Activated T-cell treated with anti-CD3 and anti-CD28 coated beads, Interleukin-2, amount 50 U/mL, for 24 hours (primary cell): Measurements from ENCODE around the gene MYL12B.
A peak's percentile ranks its signal among the peaks of the same experiment; 100 is the strongest.

Experiments
- DNase-seq: peaks from one replicate; pipeline ENCODE4 v3.0.0-alpha.2; 2020
- H3K27ac Mint-ChIP-seq: 2 replicates; pipeline ENCODE4 v1.8.0; 2020; ENCODE audit warnings: mild to moderate bottlenecking, mixed read lengths
- H3K27me3 Mint-ChIP-seq: 2 replicates; pipeline ENCODE4 v1.8.0; 2020; ENCODE audit warnings: mixed read lengths
- H3K36me3 Mint-ChIP-seq: 2 replicates; pipeline ENCODE4 v1.8.0; 2020; ENCODE audit warnings: low read depth, mixed read lengths
- H3K4me1 Mint-ChIP-seq: 2 replicates; pipeline ENCODE4 v1.8.0; 2020; ENCODE audit warnings: low read depth, mixed read lengths
- H3K4me3 Mint-ChIP-seq: 2 replicates; pipeline ENCODE4 v1.8.0; 2020; ENCODE audit warnings: mild to moderate bottlenecking, moderate library complexity, mixed read lengths
- H3K9me3 Mint-ChIP-seq: 2 replicates; pipeline ENCODE4 v1.8.0; 2020; ENCODE audit warnings: mixed read lengths

Gene MYL12B

DNA sequence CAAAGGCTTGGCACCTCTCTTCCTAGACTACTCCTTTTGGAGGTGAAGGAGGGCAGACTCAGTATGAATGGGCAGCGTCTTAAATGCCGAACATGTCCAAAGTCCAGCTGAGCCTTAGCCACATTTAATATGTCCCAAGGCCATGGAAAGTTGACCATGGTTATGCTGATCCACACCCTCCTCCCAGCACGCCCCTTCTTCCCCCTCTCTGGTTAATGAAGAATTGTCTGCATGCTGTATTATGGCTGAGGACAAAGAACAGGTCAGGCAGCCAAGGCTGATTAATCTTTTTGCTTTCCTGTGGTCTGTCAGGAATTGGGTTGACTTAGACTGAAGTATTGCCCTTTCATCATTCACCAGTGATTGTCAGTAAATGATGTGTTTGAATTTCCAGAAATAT, 36.3 kb upstream of the MYL12B start:
- Mint-ChIP-seq H3K36me3 (peaks cover 3% of the 10 kb centered on the region), H3K4me1 (peaks cover 14% of the 10 kb centered on the region), H3K27ac (no peak overlapping the region), H3K27me3 (no peaks in the 10 kb centered on the region), H3K9me3 (no peaks in the 10 kb centered on the region), H3K4me3 (no peak overlapping the region)
- DNase-seq = no peak

DNA sequence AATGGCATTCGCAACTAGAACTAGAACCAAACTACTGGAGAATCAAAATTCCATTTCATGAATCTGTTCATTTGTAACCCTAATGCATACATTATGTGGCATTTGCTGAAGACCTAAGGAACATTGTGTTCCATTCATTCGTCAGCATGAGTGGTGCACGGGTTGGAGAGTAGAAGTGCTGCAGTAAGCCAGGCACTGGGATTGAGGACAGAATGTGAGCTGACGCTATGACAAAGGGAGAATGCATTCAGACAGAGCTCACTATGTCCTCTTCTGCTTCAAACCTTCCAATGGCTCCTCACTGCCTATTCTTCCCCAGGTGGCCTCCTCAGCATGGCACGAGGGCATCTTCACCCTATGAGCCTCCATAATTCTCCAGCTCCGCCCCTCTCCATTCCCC, 35.9 kb upstream of the MYL12B start:
- Mint-ChIP-seq H3K36me3 (peaks cover 3% of the 10 kb centered on the region), H3K4me1 (peaks cover 14% of the 10 kb centered on the region), H3K9me3 (no peaks in the 10 kb centered on the region), H3K27me3 (no peaks in the 10 kb centered on the region), H3K4me3 (no peak overlapping the region), H3K27ac (no peak overlapping the region)
- no peak for DNase-seq

DNA sequence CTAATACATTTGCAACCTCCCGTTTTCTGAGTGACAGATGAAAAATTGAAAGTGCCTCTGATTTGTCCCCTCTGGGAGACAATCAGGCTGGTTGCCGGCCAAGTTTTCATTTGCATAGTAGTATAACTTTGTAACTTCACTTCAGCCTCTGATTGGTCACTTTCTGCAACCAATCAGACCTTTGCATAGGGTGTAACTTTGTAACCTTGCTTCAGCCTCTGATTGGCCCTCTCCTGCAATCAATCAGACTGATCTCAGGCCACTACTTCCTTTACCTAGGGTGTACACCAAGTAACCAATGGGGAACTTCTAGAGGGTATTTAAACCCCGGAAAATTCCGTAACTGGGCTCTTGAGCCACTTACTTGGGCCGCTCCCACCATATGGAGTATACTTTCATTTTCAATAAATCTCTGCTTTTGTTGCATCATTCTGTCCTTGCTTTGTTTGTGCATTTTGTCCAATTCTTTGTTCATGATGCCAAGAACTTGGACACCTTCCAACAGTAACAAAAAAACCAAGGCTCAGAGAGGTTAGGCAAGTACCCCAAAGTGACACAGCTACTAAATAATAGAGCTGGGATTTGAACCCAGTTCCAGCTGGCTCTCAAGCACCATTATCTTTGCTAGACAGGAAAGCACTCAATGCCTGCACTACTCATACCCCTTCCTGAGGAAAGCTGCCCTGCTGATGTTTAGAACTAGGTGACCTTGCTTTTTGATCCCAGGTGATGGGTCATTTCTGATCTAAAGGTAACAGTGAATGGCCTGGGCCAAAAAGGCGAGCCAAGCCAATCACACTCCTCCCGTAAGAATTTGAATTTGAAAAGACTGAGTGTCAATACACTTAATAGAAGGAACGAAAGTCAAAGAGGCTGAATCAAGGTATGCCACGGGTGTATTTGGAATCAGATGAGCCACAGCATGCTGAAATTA, 31.3 kb upstream of the MYL12B start:
- Mint-ChIP-seq H3K27me3 (no peaks in the 10 kb centered on the region), H3K27ac (no peak overlapping the region)

DNA sequence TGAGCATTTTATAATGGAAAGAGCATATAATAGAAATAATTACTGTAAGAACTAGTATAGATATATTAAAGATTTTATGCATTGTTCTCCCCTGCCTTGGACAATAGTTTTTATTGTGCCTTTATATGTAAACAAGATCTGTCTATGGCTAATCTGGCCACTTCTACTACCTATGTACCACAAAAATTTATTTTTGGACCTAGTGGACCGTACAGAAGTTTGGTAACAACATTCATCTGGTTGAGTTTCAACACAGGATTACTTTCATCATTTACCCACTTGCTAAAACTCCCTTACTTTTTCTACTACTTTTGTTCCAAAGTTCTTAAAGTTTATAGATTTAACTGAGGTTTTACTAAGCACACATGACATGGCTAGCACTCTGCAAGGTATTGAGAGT, 28.9 kb upstream of the MYL12B start:
- Mint-ChIP-seq H3K9me3 (no peaks in the 10 kb centered on the region), H3K27me3 (no peaks in the 10 kb centered on the region), H3K27ac (no peak overlapping the region), H3K4me1 (peaks cover 8% of the 10 kb centered on the region), H3K36me3 (peaks cover 3% of the 10 kb centered on the region), H3K4me3 (no peak overlapping the region)
- no peak for DNase-seq

More for the DNA sequence above, 31.3 kb upstream of the MYL12B start:
- Mint-ChIP-seq H3K9me3 (no peaks in the 10 kb centered on the region), H3K36me3 (peaks cover 3% of the 10 kb centered on the region), H3K4me3 (no peak overlapping the region), H3K4me1 (peaks cover 11% of the 10 kb centered on the region)
- no peak for DNase-seq

DNA sequence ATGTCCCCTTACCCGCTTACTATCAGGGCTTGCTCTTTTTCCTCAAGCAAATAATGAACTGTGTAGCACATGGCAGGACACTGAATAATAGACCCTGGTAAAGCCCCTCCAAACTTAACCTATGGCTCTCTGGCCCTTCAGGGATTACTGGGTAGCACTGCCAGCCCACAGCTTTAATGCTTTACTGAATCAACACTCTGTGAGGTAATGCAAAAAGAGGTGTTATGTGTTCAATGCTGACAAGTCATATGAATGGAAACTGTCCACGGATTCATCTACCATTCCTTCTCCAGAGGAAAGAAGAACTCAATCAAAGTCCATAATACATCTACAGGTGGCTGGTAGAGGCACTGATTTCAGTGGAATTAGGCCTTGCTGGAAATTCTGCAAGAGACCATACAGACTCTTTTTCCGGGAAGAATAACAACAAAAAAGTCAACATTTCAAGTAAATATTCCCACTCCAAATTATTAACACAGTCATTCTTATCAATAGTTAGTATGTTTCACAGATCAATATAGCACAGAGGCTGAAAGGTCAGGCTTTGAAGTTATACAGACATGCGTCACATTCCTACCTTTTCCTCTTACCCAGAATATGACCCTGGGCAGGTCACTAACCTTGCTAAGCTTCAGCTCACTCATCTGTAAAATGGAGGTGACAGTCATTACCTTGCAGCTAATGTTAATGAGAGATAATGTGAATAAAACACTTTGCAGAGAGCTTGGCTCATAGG, 28.3 kb upstream of the MYL12B start:
- no peak for DNase-seq
- no peaks in the 10 kb centered on the region for H3K9me3 Mint-ChIP-seq
- peaks cover 6% of the 10 kb centered on the region for H3K4me1 Mint-ChIP-seq
- no peak overlapping the region for H3K4me3 Mint-ChIP-seq
- no peaks in the 10 kb centered on the region for H3K27me3 Mint-ChIP-seq
- H3K27ac Mint-ChIP-seq = no peak overlapping the region
- peaks cover 3% of the 10 kb centered on the region for H3K36me3 Mint-ChIP-seq

DNA sequence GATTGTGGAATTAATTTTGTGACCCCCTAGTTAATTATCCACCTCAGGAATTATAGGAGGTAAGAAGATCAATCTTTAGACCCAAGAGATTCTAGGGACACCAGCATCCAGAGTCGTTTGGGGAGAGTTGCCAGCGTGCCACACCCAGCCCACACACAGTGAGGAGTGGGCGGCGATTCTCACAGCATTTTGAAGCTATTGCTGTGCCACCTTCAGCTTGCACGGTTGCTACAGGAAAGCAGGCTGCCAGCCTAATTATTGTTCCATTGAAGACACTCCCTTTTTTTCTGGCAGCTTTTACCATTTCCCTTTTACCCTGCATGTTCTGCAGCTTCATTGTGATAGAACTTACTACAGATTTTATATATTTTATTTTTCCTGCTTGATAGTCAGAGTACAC, 27.5 kb upstream of the MYL12B start:
- H3K4me3 Mint-ChIP-seq = no peak overlapping the region
- H3K4me1 Mint-ChIP-seq = peaks cover 8% of the 10 kb centered on the region
- no peaks in the 10 kb centered on the region for H3K36me3 Mint-ChIP-seq
- DNase-seq = no peak
- H3K27ac Mint-ChIP-seq = no peak overlapping the region
- H3K27me3 Mint-ChIP-seq = no peaks in the 10 kb centered on the region
- no peaks in the 10 kb centered on the region for H3K9me3 Mint-ChIP-seq

DNA sequence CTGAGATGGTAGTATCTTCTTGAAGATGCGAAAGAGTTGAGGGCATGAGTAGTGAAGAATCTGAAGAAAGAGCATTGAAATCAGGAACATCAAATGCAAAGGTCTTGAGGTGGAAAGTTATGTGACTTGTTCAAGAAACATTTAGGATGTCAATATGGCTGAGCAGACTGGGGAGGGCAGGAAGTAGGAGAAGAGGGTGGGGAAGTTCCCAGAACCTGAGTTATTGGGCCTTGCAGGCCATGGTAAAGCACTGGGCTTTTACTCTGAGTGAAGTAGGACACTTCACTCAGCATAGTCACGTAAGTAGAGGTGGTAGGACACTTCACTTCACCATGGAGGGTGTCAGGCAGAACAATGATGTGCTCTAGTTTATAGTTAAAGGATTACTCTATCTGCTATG, 26.1 kb upstream of the MYL12B start:
- Mint-ChIP-seq H3K4me1 (peaks cover 8% of the 10 kb centered on the region), H3K4me3 (no peak overlapping the region), H3K27ac (no peak overlapping the region), H3K27me3 (no peaks in the 10 kb centered on the region), H3K9me3 (peaks cover 5% of the 10 kb centered on the region), H3K36me3 (peaks cover 5% of the 10 kb centered on the region)
- DNase-seq = no peak

DNA sequence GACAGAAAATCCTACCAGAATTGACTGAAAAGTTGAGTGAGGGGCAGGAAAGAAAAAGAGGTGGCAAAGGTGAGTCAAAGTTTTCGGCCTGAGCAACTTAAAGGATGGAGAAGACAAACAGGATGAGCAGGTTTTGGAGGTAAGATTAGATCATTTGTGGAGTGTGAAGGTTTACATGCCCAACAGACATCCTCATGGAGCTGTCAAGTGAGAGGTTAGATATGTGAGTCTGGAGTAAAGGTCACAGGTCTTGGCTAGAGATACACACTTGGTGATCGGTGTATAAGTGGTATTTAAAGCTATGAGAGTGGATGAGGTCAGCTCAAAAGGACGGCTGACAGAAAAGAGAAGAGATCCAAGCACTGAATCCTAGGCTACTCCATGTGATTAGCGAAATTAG, 25.5 kb upstream of the MYL12B start:
- H3K36me3 Mint-ChIP-seq = peaks cover 11% of the 10 kb centered on the region
- no peaks in the 10 kb centered on the region for H3K27me3 Mint-ChIP-seq
- no peak overlapping the region for H3K4me3 Mint-ChIP-seq
- peaks cover 8% of the 10 kb centered on the region for H3K4me1 Mint-ChIP-seq
- no peak overlapping the region for H3K27ac Mint-ChIP-seq
- DNase-seq = no peak
- H3K9me3 Mint-ChIP-seq = peaks cover 8% of the 10 kb centered on the region

DNA sequence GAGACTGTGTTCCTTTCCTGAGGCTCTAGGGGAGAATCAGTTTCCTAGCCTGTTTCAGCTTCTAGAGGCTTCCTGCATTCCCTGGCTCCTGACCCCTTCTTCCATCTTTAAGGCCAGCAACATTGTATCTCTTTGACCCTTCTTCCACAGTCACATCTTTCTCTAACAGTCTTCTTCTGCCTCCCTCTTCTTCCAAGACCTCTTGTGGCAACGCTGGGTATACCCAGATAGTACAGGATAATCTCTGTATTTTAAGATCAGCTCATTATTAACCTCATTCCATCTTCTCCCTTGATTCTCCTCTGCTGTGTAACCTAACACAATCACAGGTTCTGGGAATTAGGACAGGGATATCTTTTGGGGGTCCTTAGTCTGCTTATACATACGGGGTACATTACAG, 23.2 kb upstream of the MYL12B start:
- no peak overlapping the region for H3K27ac Mint-ChIP-seq
- no peak overlapping the region for H3K4me3 Mint-ChIP-seq
- peaks cover 12% of the 10 kb centered on the region for H3K4me1 Mint-ChIP-seq
- no peaks in the 10 kb centered on the region for H3K27me3 Mint-ChIP-seq
- peaks cover 17% of the 10 kb centered on the region for H3K9me3 Mint-ChIP-seq
- peaks cover 27% of the 10 kb centered on the region for H3K36me3 Mint-ChIP-seq
- DNase-seq = no peak

DNA sequence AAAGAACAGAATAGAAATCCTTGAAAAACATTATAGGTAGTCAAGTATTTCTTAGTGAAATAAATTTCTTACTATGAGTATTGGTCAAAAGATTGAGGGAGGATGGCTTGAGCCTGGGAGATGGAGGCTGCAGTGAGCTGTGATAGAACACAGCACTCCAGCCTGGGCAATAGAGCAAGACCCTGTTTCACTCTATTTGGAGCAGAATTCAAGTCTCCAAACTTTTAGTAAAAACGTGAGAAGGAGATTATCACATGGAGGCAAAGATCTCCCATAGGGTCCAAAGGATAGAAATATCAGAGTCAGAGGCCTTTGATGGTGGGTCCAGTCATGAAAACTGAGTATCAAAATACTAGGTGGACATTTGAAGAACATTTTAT, 16.8 kb upstream of the MYL12B start:
- no peaks in the 10 kb centered on the region for H3K27me3 Mint-ChIP-seq
- no peak for DNase-seq
- H3K36me3 Mint-ChIP-seq = peaks cover 69% of the 10 kb centered on the region
- no peak overlapping the region for H3K27ac Mint-ChIP-seq
- peaks cover 17% of the 10 kb centered on the region for H3K9me3 Mint-ChIP-seq
- H3K4me1 Mint-ChIP-seq = peaks cover 34% of the 10 kb centered on the region
- peak overlapping the region; percentile 95 for H3K4me3 Mint-ChIP-seq

DNA sequence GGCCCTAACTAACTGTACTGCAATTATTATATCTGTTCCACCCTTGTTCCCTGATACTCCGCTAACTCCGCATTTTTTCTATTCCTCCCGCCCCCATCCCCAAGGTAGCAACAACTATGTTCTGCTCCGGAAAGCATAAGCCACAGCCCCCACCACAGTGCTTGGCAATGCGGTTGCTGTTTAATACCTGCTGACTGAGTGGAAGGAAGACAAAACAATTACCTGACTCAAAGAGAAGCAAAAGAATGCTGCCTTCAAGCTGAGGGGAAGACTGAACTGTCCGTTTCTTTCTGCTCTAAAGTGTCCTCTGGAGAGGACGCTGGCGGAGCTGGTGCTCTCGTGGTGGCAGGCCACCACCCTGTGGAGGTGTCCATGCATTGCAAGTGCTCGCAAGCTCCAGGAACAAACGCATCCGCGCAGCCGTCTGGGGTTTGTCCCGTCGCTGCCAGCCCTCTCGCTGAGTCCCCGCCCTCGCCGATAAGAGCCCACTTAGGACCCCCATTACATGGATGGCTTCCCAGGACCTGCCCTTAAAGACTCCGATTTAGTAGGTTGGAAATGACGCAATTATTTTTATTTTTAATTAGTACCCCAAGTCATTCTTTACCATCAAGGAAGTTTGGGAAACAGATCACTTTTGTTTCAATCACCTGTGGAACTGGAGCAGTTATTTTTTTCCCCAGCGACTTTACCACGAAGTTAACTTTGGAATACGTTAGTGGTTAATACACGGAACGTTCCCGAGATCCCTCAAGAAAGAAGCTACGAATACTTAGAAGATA, 15.9 kb upstream of the MYL12B start:
- Mint-ChIP-seq H3K36me3 (peaks cover 67% of the 10 kb centered on the region), H3K27me3 (no peaks in the 10 kb centered on the region), H3K4me1 (peaks cover 40% of the 10 kb centered on the region), H3K27ac (peak overlapping the region; percentile 97), H3K9me3 (peaks cover 10% of the 10 kb centered on the region), H3K4me3 (peak overlapping the region; percentile 95)
- DNase-seq = peak; percentile 84

DNA sequence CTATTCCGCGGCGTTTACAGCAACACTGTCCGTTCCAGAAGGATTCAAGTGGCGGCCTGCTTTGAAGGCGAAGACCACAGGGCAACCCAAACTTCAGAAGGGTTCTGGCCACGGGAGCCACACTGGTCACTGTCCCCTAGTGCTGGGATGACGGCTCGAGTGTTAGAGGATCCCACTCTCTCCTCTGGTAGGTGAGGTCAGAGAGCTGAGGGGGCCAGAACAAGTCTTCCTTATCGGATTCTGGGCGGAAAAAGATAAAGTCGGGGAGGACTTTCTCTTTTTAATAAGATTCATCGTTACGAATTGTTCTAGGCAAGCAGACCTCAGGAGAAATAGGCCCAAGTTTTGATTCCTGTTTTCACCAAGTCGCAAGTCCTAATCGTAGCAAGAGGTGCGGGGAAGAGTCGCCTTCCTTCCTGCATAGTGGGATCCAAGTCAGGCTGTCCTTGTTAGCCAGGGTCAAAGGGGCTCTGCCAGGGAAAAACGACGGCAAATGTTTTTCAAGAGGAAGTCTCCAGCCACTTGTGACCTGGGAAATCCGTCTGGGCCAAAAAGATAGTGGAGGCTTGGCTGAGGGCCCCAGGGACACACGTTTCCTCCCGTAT, 15.2 kb upstream of the MYL12B start:
- Mint-ChIP-seq H3K9me3 (peaks cover 7% of the 10 kb centered on the region), H3K4me1 (peaks cover 46% of the 10 kb centered on the region), H3K36me3 (peaks cover 64% of the 10 kb centered on the region), H3K27ac (peak overlapping the region; percentile 97), H3K27me3 (no peaks in the 10 kb centered on the region), H3K4me3 (peak overlapping the region; percentile 95)
- peak; percentile 55 for DNase-seq

DNA sequence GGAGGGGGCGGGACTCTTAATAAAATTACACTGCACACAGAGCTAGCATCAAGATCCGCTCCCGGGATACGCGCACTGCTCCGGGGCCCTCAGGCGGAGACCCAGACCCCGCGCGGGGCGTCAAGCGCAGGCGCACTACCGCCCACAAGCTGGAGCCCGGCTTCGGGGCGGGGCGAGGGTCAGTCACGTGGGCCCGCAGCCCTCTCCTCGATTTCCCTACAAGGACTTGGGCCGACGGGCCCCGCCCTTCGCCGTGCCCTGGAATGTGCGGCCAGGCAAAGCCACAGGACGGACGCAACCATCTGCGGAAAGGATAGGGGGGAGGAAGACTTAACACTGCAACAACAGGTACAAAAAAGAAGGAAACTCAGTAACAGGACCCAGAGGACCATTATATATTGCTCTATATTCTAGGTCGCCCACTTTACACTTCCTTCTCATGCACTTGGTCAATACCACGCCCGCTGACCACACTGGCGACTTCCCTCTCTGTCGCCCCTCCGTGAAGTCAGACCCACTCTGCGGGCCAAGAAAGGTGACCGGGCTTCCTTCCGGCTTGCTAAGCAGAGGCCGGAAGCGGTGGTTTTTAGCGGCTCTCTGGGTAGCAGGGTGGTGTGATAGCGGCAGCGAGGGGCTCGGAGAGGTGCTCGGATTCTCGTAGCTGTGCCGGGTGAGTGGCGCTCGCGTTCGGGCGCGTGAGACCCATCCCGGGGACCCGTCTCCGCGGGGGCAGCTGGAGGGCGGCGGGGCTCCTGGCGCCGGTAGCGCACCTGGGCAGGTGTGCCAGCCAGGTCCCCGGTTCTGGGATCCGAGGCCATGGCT, 14.5 kb upstream of the MYL12B start, which contains the start of gene MYL12A:
Gene MYL12A, plus strand, starts transcription at position 562 of the 822 bp plus-strand sequence. CDS start 5,447 bp downstream, outside the sequence.
- Mint-ChIP-seq H3K27ac (peak within 1 kb of the TSS; percentile 97), H3K9me3 (no peaks in the 10 kb centered on the region), H3K4me3 (peak within 1 kb of the TSS; percentile 95), H3K27me3 (no peaks in the 10 kb centered on the region), H3K4me1 (peaks cover 52% of the 10 kb centered on the region), H3K36me3 (peaks cover 61% of the 10 kb centered on the region)
- peak; percentile 97 for DNase-seq
